SK-N-SH (cell line): ENCODE measurements around the gene SLC7A1.

Experiments
- CTCF ChIP-seq: fragments of 200-600 bp; sonication (generic); IDR thresholded peaks from 2 replicates; pipeline ENCODE4 v1.6.1; 2017; ENCODE audit warnings: antibody characterized with exemption, mild to moderate bottlenecking, moderate library complexity
- ELF1 ChIP-seq: IDR thresholded peaks from 2 replicates; pipeline ENCODE4 v1.4.0; 2012
- EP300 ChIP-seq, 2 experiments: IDR thresholded peaks; 2 replicates each; pipeline versions ENCODE4 v1.4.0 to v1.6.1; 2012; ENCODE audit warnings: borderline replicate concordance in 1 of 2, low read depth in 1 of 2, low read length in 1 of 2
- EZH2phosphoT487 ChIP-seq: fragments of 200-600 bp; sonication (generic); IDR thresholded peaks from 2 replicates; pipeline ENCODE4 v1.6.1; 2017; ENCODE audit warnings: low read depth, mixed run types, mild to moderate bottlenecking, antibody characterized with exemption, moderate library complexity, borderline replicate concordance
- TF ChIP-seq, protein P1 (sequence below): IDR thresholded peaks from 2 replicates; pipeline ENCODE4 v1.4.0; 2012; ENCODE audit warnings: low read depth, borderline replicate concordance

GRCh38 chr13:29571876-29572570 is 23.5 kb downstream of the SLC7A1 start:
- TF ChIP-seq EP300 (IDR thresholded peaks at IDR 0.05; ENCODE audit: borderline replicate concordance in 1 of 2, low read depth in 1 of 2, low read length in 1 of 2) (no peak), CTCF (no peak), ELF1 (no peak), EZH2phosphoT487 (no peak)
- TF ChIP-seq, protein P1, sequence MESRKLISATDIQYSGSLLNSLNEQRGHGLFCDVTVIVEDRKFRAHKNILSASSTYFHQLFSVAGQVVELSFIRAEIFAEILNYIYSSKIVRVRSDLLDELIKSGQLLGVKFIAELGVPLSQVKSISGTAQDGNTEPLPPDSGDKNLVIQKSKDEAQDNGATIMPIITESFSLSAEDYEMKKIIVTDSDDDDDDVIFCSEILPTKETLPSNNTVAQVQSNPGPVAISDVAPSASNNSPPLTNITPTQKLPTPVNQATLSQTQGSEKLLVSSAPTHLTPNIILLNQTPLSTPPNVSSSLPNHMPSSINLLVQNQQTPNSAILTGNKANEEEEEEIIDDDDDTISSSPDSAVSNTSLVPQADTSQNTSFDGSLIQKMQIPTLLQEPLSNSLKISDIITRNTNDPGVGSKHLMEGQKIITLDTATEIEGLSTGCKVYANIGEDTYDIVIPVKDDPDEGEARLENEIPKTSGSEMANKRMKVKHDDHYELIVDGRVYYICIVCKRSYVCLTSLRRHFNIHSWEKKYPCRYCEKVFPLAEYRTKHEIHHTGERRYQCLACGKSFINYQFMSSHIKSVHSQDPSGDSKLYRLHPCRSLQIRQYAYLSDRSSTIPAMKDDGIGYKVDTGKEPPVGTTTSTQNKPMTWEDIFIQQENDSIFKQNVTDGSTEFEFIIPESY = no peak
